NCI-H2196 (cell line): ENCODE measurements around the gene NT5E.
"Not testable (repeated sequence)": the region's sequence is repeated elsewhere in the genome, so short reads cannot be mapped to it uniquely, and the experiment has no call there.

Experiments used
- DNase-seq: peaks from one replicate; lab custom pipeline; 2025; ENCODE audit not compliant: unreplicated experiment; lab: John Stamatoyannopoulos, UW

NT5E gene

DNA sequence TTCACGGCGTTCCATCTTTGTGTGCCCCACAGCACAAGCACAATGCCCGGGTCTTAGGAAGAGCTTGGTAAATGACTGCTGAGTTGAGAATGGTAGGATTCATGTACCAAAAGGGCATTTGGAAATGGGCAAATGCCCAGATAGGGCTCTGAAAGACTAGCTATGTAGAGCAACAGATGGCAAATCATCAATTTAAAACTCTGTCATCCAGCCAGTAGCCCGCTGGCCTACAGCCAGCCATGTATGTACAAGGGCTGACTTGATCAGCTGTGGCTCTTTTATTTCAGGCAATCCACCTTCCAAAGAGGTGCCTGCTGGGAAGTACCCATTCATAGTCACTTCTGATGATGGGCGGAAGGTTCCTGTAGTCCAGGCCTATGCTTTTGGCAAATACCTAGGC lies 35.1 kb downstream of the NT5E start:
- DNase-seq = no peak

DNA sequence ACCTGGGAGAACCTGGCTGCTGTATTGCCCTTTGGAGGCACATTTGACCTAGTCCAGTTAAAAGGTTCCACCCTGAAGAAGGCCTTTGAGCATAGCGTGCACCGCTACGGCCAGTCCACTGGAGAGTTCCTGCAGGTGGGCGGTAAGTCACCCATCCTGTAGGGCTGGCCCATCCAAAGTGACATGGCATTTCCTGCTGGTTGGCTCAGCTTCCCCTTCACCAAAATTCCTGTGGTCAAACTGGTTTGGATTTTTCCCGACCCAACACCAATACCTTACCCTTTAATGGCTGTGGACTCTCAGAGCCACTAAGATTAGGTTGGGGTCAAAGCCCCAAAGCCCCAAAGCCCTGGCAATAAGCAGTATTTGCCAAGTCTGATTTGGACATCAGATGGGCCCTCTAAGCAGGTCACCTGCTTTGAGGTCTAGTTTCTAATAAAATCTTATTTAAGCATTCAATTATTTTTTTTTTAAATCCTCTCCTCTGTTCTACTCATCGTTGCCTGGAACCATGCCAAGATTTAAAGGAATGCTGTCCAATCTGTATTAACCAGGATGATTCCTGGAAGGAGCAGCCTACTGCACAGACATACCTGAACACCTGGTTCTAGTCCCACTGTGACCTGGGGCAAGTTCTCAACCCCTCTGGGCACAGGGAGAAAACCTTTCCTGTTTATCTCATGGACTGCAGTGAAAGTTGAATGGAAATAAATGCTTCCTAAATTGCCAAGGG lies 40.8 kb downstream of the NT5E start:
- DNase-seq = no peak

DNA sequence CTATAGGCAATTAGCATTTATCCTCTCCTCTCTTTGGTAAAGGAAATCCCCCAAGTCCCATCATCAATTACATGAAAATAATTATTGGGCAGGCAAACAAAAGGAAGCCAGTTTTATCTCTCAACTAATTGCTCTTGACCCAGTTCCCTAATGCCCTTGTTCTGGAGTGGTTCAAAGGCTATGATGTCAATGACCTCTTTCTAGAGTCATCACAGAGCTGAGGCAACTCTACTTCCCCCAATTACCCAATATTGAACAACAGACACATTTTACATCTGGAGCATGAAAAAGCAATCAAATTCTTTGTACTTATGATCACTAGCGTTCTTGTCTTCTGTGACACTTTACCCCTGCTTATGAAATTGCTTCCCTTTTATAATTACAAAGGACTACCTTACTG lies 43.5 kb downstream of the NT5E start:
- DNase-seq = no peak

DNA sequence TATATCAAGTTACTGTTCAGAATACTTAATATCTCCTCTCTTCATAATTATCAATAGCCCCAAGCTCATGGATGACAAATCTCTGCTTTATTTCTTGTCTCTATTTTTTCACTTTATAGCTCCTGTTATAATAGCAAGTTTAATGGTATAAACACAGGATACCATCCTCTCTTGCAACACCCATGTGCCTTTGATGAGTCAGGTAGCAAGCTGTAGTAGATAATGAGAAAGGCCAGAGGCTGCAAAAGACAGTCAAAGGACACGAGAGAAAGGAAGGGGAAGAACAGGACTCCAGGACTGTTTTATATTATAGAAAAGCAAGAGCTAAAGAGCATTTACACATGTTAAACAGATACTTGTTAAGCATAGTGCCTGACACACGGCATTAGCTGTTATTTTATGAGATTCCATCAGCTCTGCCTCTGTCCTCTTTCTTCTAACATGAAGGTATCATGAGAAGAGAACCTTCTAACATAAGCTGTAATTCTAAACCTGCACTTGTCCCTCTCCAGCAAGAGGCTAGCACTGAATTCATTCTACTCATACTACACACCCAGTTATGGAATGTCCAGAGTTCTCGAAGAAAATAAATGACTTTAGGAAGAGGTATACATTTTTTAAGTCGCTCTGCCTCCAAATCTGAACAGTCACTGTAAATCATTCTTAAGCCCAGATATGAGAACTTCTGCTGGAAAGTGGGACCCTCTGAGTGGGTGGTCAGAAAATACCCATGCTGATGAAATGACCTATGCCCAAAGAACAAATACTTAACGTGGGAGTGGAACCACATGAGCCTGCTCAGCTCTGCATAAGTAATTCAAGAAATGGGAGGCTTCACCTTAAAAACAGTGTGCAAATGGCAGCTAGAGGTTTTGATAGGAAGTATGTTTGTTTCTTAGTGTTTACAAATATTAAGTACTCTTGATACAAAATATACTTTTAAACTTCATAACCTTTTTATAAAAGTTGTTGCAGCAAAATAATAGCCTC lies 45.0 kb downstream of the NT5E start:
- no peak for DNase-seq

DNA sequence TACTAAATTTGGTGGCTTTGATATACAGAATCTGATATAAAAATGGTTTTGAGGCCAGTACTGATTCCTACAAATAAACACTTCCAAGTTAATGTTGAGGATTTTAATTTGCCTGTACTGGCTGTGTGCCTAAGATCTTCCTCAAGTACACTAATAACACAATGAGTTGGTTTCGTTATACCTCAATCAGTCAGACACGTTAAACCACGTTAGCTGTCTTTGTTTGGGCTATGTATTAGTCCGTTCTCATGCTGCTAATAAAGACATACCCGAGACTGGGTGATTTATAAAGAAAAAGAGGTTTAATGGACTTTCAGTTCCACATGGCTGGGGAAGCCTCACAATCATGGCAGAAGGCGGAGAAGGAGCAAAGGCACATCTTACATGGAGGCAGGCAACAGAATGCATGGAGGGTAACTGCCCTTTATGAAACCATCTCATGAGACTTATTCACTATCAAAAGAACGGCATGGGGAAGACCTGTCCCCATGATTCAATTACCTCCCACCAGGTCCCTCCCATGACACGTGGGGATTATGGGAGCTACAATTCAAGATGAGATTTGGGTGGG lies 46.2 kb downstream of the NT5E start:
- no peak for DNase-seq

DNA sequence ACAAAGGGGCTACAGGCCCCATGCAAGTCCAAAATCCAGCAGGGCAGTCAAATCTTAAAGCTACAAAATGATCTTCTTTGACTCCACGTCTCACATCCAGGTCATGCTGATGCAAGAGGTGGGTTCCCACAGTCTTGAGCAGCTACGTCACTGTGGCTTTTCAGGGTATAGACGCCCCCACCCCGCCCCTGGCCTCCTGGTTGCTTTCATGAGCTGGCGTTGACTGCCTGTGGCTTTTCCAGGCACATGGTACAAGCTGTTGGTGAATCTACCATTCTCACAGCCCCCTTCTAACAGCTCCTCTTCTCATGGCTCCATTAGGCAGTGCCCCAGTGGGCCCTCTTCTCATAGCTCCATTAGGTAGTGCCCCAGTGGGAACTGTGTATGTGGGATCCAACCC lies 47.0 kb downstream of the NT5E start:
- no peak for DNase-seq

DNA sequence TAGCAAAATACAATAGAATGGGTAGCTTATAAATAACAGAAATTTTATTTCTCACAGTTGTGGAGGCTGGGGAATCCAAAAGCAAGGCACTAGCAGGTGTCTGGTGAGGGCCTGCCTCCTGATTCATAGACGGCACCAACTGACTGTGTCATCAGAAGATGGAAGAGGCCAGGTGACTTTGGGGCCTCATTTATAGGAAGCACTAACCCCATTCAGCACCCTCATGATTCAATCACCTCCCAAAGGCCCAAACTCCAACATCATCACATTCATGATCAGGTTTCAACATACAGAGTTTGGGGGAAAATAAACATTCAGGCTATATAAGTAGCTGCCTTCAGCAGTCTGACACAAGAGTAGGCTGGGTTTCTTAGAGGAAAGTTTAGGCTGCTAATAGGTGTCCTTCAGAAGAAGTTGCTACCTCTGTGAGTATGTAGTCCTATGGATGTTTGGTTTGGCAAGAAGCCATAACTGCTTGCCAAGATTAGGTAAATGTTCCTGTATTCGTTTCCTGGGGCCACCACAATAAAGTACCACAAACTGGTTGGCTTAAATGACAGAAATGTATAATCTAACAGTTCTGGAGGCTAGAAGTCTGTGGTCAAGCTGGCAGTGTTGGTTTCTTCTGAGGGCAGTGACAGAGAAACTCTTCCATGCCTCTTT lies 48.8 kb downstream of the NT5E start:
- peak; percentile 57 for DNase-seq

DNA sequence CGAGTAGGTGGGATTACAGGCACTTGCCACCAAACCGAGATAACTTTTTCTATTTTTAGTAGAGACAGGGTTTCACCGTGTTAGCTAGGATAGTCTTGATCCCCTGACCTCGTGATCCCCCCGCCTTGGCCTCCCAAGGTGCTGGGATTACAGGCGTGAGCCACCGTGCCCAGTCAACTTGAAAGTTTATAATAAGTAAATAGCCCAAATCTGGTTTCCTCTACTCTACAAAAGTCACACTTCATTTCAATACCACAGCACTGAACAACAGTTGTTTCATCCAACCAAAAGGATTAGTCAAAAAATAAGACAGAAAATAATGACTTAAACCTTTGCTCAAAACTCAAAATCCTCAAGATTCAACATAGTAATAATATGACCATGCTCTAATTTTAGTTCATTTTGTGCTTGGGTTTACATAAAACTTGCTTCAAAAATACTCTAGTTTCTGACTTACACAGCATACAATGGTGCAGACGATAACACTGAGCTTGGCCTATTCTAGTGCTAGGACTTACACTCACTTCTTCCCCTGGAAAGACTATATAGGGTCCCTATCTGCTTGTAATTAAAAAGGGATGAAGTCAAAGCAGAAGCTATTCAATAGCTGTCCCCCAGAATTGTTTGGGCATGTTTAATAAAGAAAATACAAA lies 56.7 kb downstream of the NT5E start:
- no peak for DNase-seq

DNA sequence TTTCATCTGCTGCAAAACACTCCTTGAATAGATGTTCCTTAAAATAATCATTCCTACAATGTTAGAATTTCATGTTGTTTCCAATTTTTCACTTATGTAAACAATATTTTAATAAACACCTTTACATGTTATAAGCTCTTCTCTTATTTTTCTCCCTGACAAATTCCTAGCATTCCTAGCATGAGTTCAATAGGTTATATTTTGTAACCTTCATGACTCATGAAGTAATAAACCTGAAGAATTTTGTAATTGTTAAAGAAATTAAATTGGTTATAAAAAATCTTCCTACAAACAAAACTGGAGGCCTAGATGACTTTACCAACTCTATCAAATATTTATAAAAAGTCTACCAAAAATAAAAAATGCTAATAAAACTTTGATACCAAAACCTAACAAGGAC lies 66.3 kb downstream of the NT5E start:
- no peak for DNase-seq

DNA sequence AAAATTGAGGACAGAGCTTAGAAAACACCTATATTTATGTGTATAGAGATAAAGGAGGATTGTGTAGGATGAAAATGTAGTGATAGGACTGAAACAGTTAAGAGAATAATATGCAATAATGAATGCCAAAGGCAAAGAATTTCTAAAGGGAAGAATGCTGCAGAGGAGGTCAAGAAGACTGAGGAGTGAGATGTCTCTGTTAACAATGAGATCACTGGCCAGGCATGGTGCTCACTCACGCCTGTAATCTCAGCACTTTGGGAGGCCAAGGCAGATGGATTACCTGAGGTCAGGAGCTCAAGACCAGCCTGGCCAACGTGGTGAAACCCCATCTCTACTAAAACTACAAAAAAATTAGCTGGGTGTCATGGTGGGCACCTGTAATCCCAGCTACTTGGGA lies 74.4 kb downstream of the NT5E start:
- DNase-seq = not testable (repeated sequence)

DNA sequence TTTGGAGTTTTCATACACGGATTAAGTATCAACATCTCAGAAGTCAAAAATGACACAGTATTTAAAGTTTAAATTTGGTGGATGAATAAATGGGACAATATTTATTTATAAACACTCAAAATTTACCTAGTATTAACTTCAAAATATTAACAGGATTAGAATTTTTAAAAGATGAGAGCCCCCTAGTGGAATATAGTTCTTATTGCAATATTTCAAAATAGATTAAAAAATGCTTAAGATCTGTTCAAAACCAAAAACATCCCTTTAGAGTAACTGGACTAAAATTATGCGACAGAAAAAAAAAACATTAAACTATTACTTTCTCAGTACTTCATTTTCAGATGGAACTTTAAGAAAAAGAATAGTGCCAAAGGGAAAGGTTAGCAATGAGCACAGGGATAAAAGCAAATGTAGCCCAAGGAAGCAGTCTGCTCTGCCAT lies 87.2 kb downstream of the NT5E start:
- DNase-seq = no peak

DNA sequence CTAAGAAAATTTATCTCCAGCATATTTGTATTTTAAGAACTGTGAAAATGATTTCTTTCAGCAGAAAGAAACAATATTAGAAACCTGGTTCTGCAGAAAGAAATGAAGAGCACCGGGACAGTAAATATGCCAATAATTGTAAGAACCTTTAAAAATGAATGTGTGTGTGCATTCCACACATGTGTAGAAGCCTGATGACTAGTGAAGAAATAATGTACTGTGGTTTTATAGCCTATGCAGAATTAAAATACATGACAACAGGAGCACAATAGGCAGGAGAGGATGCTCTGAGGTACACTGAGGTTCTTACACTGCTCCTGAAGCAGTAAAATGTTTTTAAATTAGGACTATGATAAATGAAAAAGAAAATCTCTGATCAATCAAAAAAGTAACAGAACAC lies 94.9 kb downstream of the NT5E start:
- no peak for DNase-seq
